A549 (cell line): ENCODE data around the gene KIF21A. TPM values are rescaled to one million over a fixed set of nuclear protein-coding genes. Genes with fewer than 3 reads are reported as not detected.

Experiments used
- ATAC-seq, 2 experiments: fragments of 200-7000 bp in 1 of 2; fragments of >200 bp in 1 of 2; cut with Nextera tagmentation in 1 of 2; cut with Tn5 transposase in 1 of 2; 3 replicates each; pipeline versions ENCODE4 v1.8.0 to v1.9.1; 2018 to 2020; ENCODE audit warnings: mild to moderate bottlenecking in 1 of 2, moderate library complexity in 1 of 2
- CTCF ChIA-PET: fragments of 300-600 bp; sonication (Branson Sonifier 250); formaldehyde crosslinking; extraction: SDS; loops from one replicate; lab custom pipeline; 2021; ENCODE audit warnings: antibody characterized with exemption, inconsistent platforms; lab: Yijun Ruan, JAX
- POLR2A ChIA-PET: fragments of 350-600 bp; formaldehyde crosslinking; extraction: SDS; loops from one replicate; lab custom pipeline; 2021; ENCODE audit warnings: antibody characterized with exemption, inconsistent platforms; lab: Yijun Ruan, JAX
- DNase-seq, 2 experiments: peaks; one replicate each; pipeline versions ENCODE4 v3.0.0 to v3.0.0-alpha.2; 2011 to 2016; ENCODE audit warnings: low read depth in 1 of 2, low spot score in 1 of 2
- FAIRE-seq: peaks from 2 replicates; lab custom pipeline; 2011; peaks lifted over from hg19 to GRCh38; lab: Jason Lieb, UNC
- H3K27ac ChIP-seq, 2 experiments: fragments of >200 bp; sonication (Bioruptor Twin); formaldehyde crosslinking; 3 replicates each; pipeline ENCODE4 v1.5.1; 2016 to 2017
- H3K4me1 ChIP-seq: fragments of >200 bp; sonication (Bioruptor Twin); formaldehyde crosslinking; 3 replicates; pipeline ENCODE4 v1.6.1; 2016
- H3K4me2 ChIP-seq: fragments of >200 bp; sonication (Bioruptor Twin); formaldehyde crosslinking; 3 replicates; pipeline ENCODE4 v1.6.1; 2016
- H3K4me3 ChIP-seq: fragments of >200 bp; sonication (Bioruptor Twin); formaldehyde crosslinking; 3 replicates; pipeline ENCODE4 v1.5.1; 2016
- H3K9me3 ChIP-seq: fragments of >200 bp; sonication (Bioruptor Twin); formaldehyde crosslinking; 3 replicates; pipeline ENCODE4 v1.6.1; 2016
- ATOH8 ChIP-seq: fragments of 250-450 bp; sonication (Bioruptor Pico); IDR thresholded peaks from 2 replicates; pipeline ENCODE4 v1.5.0; 2020; ENCODE audit warnings: low read depth, mild to moderate bottlenecking, moderate library complexity
- BCL3 ChIP-seq: fragments of >200 bp; sonication (Bioruptor Twin); formaldehyde crosslinking; IDR thresholded peaks from 3 replicates; pipeline ENCODE4 v1.6.1; 2016
- CBX2 ChIP-seq: fragments of 200-600 bp; sonication (generic); IDR thresholded peaks from 2 replicates; pipeline ENCODE4 v1.6.1; 2016; ENCODE audit warnings: low read depth, mild to moderate bottlenecking, borderline replicate concordance
- CHD4 ChIP-seq: fragments of 200-600 bp; sonication (generic); IDR thresholded peaks from 2 replicates; pipeline ENCODE4 v1.6.1; 2016; ENCODE audit warnings: antibody characterized with exemption, mild to moderate bottlenecking, borderline replicate concordance
- CTCF ChIP-seq: fragments of >200 bp; sonication (Bioruptor Twin); formaldehyde crosslinking; IDR thresholded peaks from 3 replicates; pipeline ENCODE4 v1.5.1; 2016
- EP300 ChIP-seq, 2 experiments: fragments of >200 bp; sonication (Bioruptor Twin); formaldehyde crosslinking; IDR thresholded peaks; 2 replicates in 1 of 2; 3 replicates in 1 of 2; pipeline ENCODE4 v1.6.1; 2016 to 2017
- FOXS1 ChIP-seq: fragments of 250-450 bp; sonication (Bioruptor Pico); IDR thresholded peaks from 2 replicates; pipeline ENCODE4 v1.5.0; 2020; ENCODE audit warnings: mild to moderate bottlenecking, moderate library complexity
- GATA3 ChIP-seq: IDR thresholded peaks from 2 replicates; pipeline ENCODE4 v1.6.1; 2012; ENCODE audit warnings: borderline replicate concordance
- HDAC2 ChIP-seq: fragments of 200-600 bp; sonication (generic); IDR thresholded peaks from 2 replicates; pipeline ENCODE4 v1.6.1; 2016
- HES2 ChIP-seq: fragments of >200 bp; sonication (Bioruptor Twin); formaldehyde crosslinking; IDR thresholded peaks from 2 replicates; pipeline ENCODE4 v1.6.1; 2016
- HOXA7 ChIP-seq: fragments of 250-450 bp; sonication (Bioruptor Pico); IDR thresholded peaks from 2 replicates; pipeline ENCODE4 v1.5.0; 2020; ENCODE audit warnings: mild to moderate bottlenecking, moderate library complexity
- HOXB5 ChIP-seq: fragments of 250-450 bp; sonication (Bioruptor Pico); IDR thresholded peaks from 2 replicates; pipeline ENCODE4 v1.5.0; 2020; ENCODE audit warnings: mild to moderate bottlenecking, moderate library complexity
- JUNB ChIP-seq: fragments of >200 bp; sonication (Bioruptor Twin); formaldehyde crosslinking; IDR thresholded peaks from 2 replicates; pipeline ENCODE4 v1.6.1; 2016
- KDM1A ChIP-seq: fragments of 200-600 bp; sonication (generic); IDR thresholded peaks from 2 replicates; pipeline ENCODE4 v1.6.1; 2016; ENCODE audit warnings: low read depth, mild to moderate bottlenecking
- KDM5A ChIP-seq: fragments of 200-600 bp; sonication (generic); IDR thresholded peaks from 2 replicates; pipeline ENCODE4 v1.6.1; 2016; ENCODE audit warnings: antibody characterized with exemption, mild to moderate bottlenecking
- MAFK ChIP-seq: fragments of 450-650 bp; IDR thresholded peaks from 2 replicates; pipeline ENCODE4 v1.6.1; 2014; ENCODE audit not compliant: partially characterized antibody
- MAX ChIP-seq: IDR thresholded peaks from 2 replicates; pipeline ENCODE4 v1.6.1; 2012
- NPAS2 ChIP-seq: fragments of 250-450 bp; sonication (Bioruptor Pico); IDR thresholded peaks from 2 replicates; pipeline ENCODE4 v1.8.0; 2022; ENCODE audit warnings: mild to moderate bottlenecking, moderate library complexity, borderline replicate concordance
- PBX3 ChIP-seq: IDR thresholded peaks from 2 replicates; pipeline ENCODE4 v1.6.1; 2012
- PHF8 ChIP-seq: fragments of 200-600 bp; sonication (generic); IDR thresholded peaks from 2 replicates; pipeline ENCODE4 v1.6.1; 2016; ENCODE audit warnings: low read depth, mild to moderate bottlenecking, antibody characterized with exemption, moderate library complexity, borderline replicate concordance
- POLR2A ChIP-seq: IDR thresholded peaks from 2 replicates; pipeline ENCODE4 v1.6.1; 2012; ENCODE audit warnings: mild to moderate bottlenecking, low read length
- RARB ChIP-seq: fragments of 250-450 bp; sonication (Bioruptor Pico); IDR thresholded peaks from 2 replicates; pipeline ENCODE4 v1.8.0; 2021; ENCODE audit warnings: mild to moderate bottlenecking, moderate library complexity
- REST ChIP-seq: fragments of 200-600 bp; sonication (generic); IDR thresholded peaks from 2 replicates; pipeline ENCODE4 v1.6.1; 2016; ENCODE audit warnings: antibody characterized with exemption, mild to moderate bottlenecking, moderate library complexity
- RNF2 ChIP-seq: fragments of 200-600 bp; sonication (generic); IDR thresholded peaks from 2 replicates; pipeline ENCODE4 v1.6.1; 2016; ENCODE audit warnings: low read depth, mild to moderate bottlenecking, antibody characterized with exemption, moderate library complexity, borderline replicate concordance
- SREBF2 ChIP-seq: fragments of 450-650 bp; IDR thresholded peaks from 2 replicates; pipeline ENCODE4 v1.6.1; 2014; ENCODE audit warnings: mild to moderate bottlenecking, moderate library complexity
- TFCP2L1 ChIP-seq: fragments of 250-450 bp; sonication (Bioruptor Pico); IDR thresholded peaks from 2 replicates; pipeline ENCODE4 v1.5.0; 2021; ENCODE audit warnings: mild to moderate bottlenecking
- USF2 ChIP-seq: fragments of 450-650 bp; IDR thresholded peaks from 2 replicates; pipeline ENCODE4 v1.6.1; 2014; ENCODE audit warnings: antibody characterized with exemption
- WGBS: methylation state at CpG from one replicate; pipeline ENCODE4 v1.1.6; 2017; ENCODE audit errors: missing lambda C conversion rate; 5-methylcytosine and 5-hydroxymethylcytosine counted together
- polyA minus RNA-seq: library from RNA; depleted of rRNA, polyadenylated mRNA; stranded (reverse); fragments of >200 nt; gene quantifications from 2 replicates; pipeline ENCODE4 v1.2.3, GENCODE V29; 2011; rRNA and poly(A)+ RNA removed
- polyA plus RNA-seq, 4 experiments: library from polyadenylated mRNA; depleted of rRNA in 3 of 4; stranded (reverse); fragments of >200 nt; fragmentation: RNase III in 1 of 4; extraction: RNeasy Plus Mini Kit Qiagen cat#74134 plus additional on column Dnase treatment in 1 of 4; gene quantifications; 2 replicates in 3 of 4; 3 replicates in 1 of 4; pipeline ENCODE4 v1.2.3, GENCODE V29; 2011 to 2017

Gene KIF21A
- polyA plus RNA-seq (2011; rRNA removed) (71.6 and 79.0 TPM in 2 replicates), polyA plus RNA-seq (2017; fragmentation: RNase III; extraction: RNeasy Plus Mini Kit Qiagen cat#74134 plus additional on column Dnase treatment) (21.9 to 26.0 TPM (median 22.5 TPM) in 3 replicates), polyA minus RNA-seq (51.3 and 57.6 TPM in 2 replicates)
- 12.4 and 13.6 TPM in 2 replicates for polyA plus RNA-seq (2012; cell fraction: cytosol; rRNA removed)
- 9.8 and 14.6 TPM in 2 replicates for polyA plus RNA-seq (2012; cell fraction: nucleus; rRNA removed)

- FAIRE-seq = no peak
- 4% methylated on average over 8 of the region's 72 CpGs for WGBS
- TF ChIP-seq ATOH8 (CRISPR knock-in tag) (peak; percentile 7; the same call in 1 of the 2 replicates), NPAS2 (CRISPR knock-in tag) (no peak), HOXA7 (no peak), PHF8 (peak; percentile 76; the same call in 1 of the 2 replicates), TFCP2L1 (0 out of 2 replicates have a peak, but pooled peaks have one; percentile 35), SREBF2 (no peak), USF2 (no peak), CBX2 (no peak), KDM5A (no peak), MAFK (peak; percentile 78), HOXB5 (CRISPR knock-in tag) (no peak), CHD4 (no peak), HES2 (no peak), PBX3 (peak; percentile 48; the same call in 1 of the 2 replicates), GATA3 (peak; percentile 9; the same call in 1 of the 2 replicates), RARB (no peak), EP300 (IDR thresholded peaks at IDR 0.05) (0 out of 5 replicates have a peak, but pooled peaks of 1 of the 2 experiments have one; percentile 54), HDAC2 (no peak), FOXS1 (CRISPR knock-in tag) (no peak), KDM1A (no peak), JUNB (no peak), POLR2A (peak; percentile 95), REST (no peak), RNF2 (no peak), CTCF (peak; percentile 42), BCL3 (peak; percentile 47; the same call in 1 of the 3 replicates), MAX (peak; percentile 76)
These were observed at the start of gene KIF21A for GRCh38 chr12:39443081-39443928. Gene KIF21A (minus strand): TSS chr12:39443120. CDS start chr12:39442970, 150 bp downstream.

More at GRCh38 chr12:39443081-39443928, at the start of gene KIF21A:
- Histone ChIP-seq H3K4me1 (peaks cover 35% of the 10 kb centered on the region), H3K9me3 (no peaks in the 10 kb centered on the region), H3K4me2 (peak within 1 kb of the TSS; percentile 92), H3K27ac (peak within 1 kb of the TSS; percentile 97), H3K4me3 (peak within 1 kb of the TSS; percentile 94)
- CTCF ChIA-PET = interaction anchor here (0.7 to 1.3 kb wide), 3 partner anchors 12 to 60 kb away, joined by 3 read pairs; no protein-coding TSS in a partner anchor
- POLR2A ChIA-PET = interaction anchor here (0.6 to 2.1 kb wide), 8 partner anchors 11 to 176 kb away, joined by 3 to 9 read pairs (median 4); partner anchors contain the start of gene ABCD2
- ATAC-seq (peak; percentile 91 to 96), DNase-seq (peak; percentile 69 to 97)
